GM23248 (cell line): ENCODE measurements around the gene UCKL1. TPM values are rescaled to one million over a fixed set of nuclear protein-coding genes. Genes with fewer than 3 reads are reported as not detected.
"Not testable (repeated sequence)": the region's sequence is repeated elsewhere in the genome, so short reads cannot be mapped to it uniquely, and the experiment has no call there.

Experiments used
- DNase-seq: peaks from one replicate; pipeline ENCODE4 v3.0.0-alpha.2; 2015
- H2AFZ ChIP-seq: fragments of 200-600 bp; sonication (generic); 2 replicates; pipeline ENCODE4 v1.6.1; 2016; ENCODE audit warnings: antibody characterized with exemption
- H3F3A ChIP-seq: fragments of 200-600 bp; sonication (generic); 2 replicates; pipeline ENCODE4 v1.6.1; 2016; ENCODE audit warnings: mild to moderate bottlenecking, antibody characterized with exemption, mixed run types; ENCODE audit not compliant: insufficient read depth
- H3K27ac ChIP-seq: fragments of 200-600 bp; sonication (generic); 2 replicates; pipeline ENCODE4 v1.5.1; 2016; ENCODE audit warnings: mild to moderate bottlenecking
- H3K27me3 ChIP-seq: fragments of 200-600 bp; sonication (generic); replicated peaks from 2 replicates; pipeline ENCODE4 v1.6.1; 2016; ENCODE audit warnings: mild to moderate bottlenecking; ENCODE audit not compliant: insufficient read depth
- H3K36me3 ChIP-seq: fragments of 200-600 bp; sonication (generic); 2 replicates; pipeline ENCODE4 v1.6.1; 2016; ENCODE audit warnings: low read depth, mild to moderate bottlenecking
- H3K4me1 ChIP-seq: fragments of 200-600 bp; sonication (generic); 2 replicates; pipeline ENCODE4 v1.6.1; 2016; ENCODE audit warnings: mild to moderate bottlenecking; ENCODE audit not compliant: insufficient read depth
- H3K4me2 ChIP-seq: fragments of 200-600 bp; sonication (generic); one replicate; pipeline ENCODE4 v1.6.1; 2016; ENCODE audit warnings: mild to moderate bottlenecking; ENCODE audit not compliant: unreplicated experiment
- H3K4me3 ChIP-seq: fragments of 200-600 bp; sonication (generic); 2 replicates; pipeline ENCODE4 v1.5.1; 2016; ENCODE audit warnings: mild to moderate bottlenecking
- H3K79me2 ChIP-seq: fragments of 200-600 bp; sonication (generic); 2 replicates; pipeline ENCODE4 v1.6.1; 2016; ENCODE audit warnings: mild to moderate bottlenecking; ENCODE audit not compliant: insufficient read depth
- H3K9ac ChIP-seq: fragments of 200-600 bp; sonication (generic); 2 replicates; pipeline ENCODE4 v1.6.1; 2016; ENCODE audit warnings: mild to moderate bottlenecking
- H3K9me2 ChIP-seq: fragments of 200-600 bp; sonication (generic); 2 replicates; pipeline ENCODE4 v1.6.1; 2016; ENCODE audit warnings: mixed run types, mild to moderate bottlenecking, moderate library complexity; ENCODE audit not compliant: insufficient read depth
- H3K9me3 ChIP-seq: fragments of 200-600 bp; sonication (generic); one replicate; pipeline ENCODE4 v1.6.1; 2017; ENCODE audit warnings: low read depth
- H4K20me1 ChIP-seq: fragments of 200-600 bp; sonication (generic); 2 replicates; pipeline ENCODE4 v1.6.0; 2016; ENCODE audit not compliant: insufficient read depth
- EZH2 ChIP-seq: fragments of 200-600 bp; sonication (generic); IDR thresholded peaks from 2 replicates; pipeline ENCODE4 v1.6.1; 2018; ENCODE audit warnings: antibody characterized with exemption, mild to moderate bottlenecking; ENCODE audit not compliant: insufficient read depth, poor library complexity, severe bottlenecking
- EZH2phosphoT487 ChIP-seq: fragments of 200-600 bp; sonication (generic); IDR thresholded peaks from 2 replicates; pipeline ENCODE4 v1.6.1; 2018; ENCODE audit warnings: antibody characterized with exemption, moderate library complexity, mild to moderate bottlenecking, low read depth; ENCODE audit not compliant: insufficient read depth
- WGBS, 2 experiments: methylation state at CpG; one replicate each; pipeline ENCODE4 v1.1.6; 2015 to 2017; ENCODE audit warnings: low lambda C conversion rate in 2 of 2, low coverage in 1 of 2; ENCODE audit errors: missing lambda C conversion rate in 2 of 2; 5-methylcytosine and 5-hydroxymethylcytosine counted together
- in situ Hi-C: fragments of 300-500 bp; cut with MboI; formaldehyde crosslinking; loops from 2 replicates; pipeline ENCODE4 v1.15.0; 2020
- polyA plus RNA-seq: library from polyadenylated mRNA; unstranded; fragments of >200 nt; fragmentation: Nextera tagmentation; extraction: Ambion mirVana; gene quantifications from 2 replicates; pipeline ENCODE4 v1.2.1, GENCODE V29; 2016
- total RNA-seq: library from RNA; depleted of rRNA; stranded (reverse); fragments of >200 nt; shearing (Covaris generic); gene quantifications from 2 replicates; pipeline ENCODE4 v1.2.3, GENCODE V29; 2014

Gene UCKL1
- total and polyA plus RNA-seq, 2 experiments from 2014 or later = 17.6 to 33.4 TPM

- TF ChIP-seq EZH2phosphoT487 (no peak), EZH2 (no peak)
- peaks cover 3% of the 10 kb centered on the region for H3K4me1 ChIP-seq
- in situ Hi-C loops = no loop called here
- H3K9ac ChIP-seq = no peak overlapping the region
- H3K79me2 ChIP-seq = peaks cover 9% of the 10 kb centered on the region
- no peaks in the 10 kb centered on the region for H3K27me3 ChIP-seq
- H3K4me3 ChIP-seq = no peak overlapping the region
- H2AFZ ChIP-seq = no peak overlapping the region
- no peaks in the 10 kb centered on the region for H3K36me3 ChIP-seq
- DNase-seq = no peak
- H3K4me2 ChIP-seq = no peak overlapping the region
- H3K9me3 ChIP-seq = no peaks in the 10 kb centered on the region
- 86 to 90% methylated on average over 16 of the region's 16 CpGs for WGBS, 2 experiments
- no peaks in the 10 kb centered on the region for H3K9me2 ChIP-seq
- H4K20me1 ChIP-seq = no peaks in the 10 kb centered on the region
- no peak overlapping the region for H3K27ac ChIP-seq
- H3F3A ChIP-seq = no peaks in the 10 kb centered on the region
These were observed 7.6 kb upstream of the UCKL1 start for GRCh38 chr20:63963784-63964301.

- TF ChIP-seq EZH2 (no peak), EZH2phosphoT487 (no peak)
- peaks cover 4% of the 10 kb centered on the region; the same call in 1 of the 2 replicates for H3K79me2 ChIP-seq
- no peaks in the 10 kb centered on the region for H3F3A ChIP-seq
- no peaks in the 10 kb centered on the region for H3K27me3 ChIP-seq
- no peak overlapping the region for H3K9ac ChIP-seq
- DNase-seq = no peak
- no peak overlapping the region for H2AFZ ChIP-seq
- H3K27ac ChIP-seq = no peak overlapping the region
- H3K4me1 ChIP-seq = no peaks in the 10 kb centered on the region
- H3K4me3 ChIP-seq = no peak overlapping the region
- no peaks in the 10 kb centered on the region for H4K20me1 ChIP-seq
- no peaks in the 10 kb centered on the region for H3K9me2 ChIP-seq
- in situ Hi-C loops = no loop called here
- no peaks in the 10 kb centered on the region for H3K9me3 ChIP-seq
- H3K4me2 ChIP-seq = no peak overlapping the region
- 86 to 93% methylated on average over 19 to 27 of the region's 27 CpGs for WGBS, 2 experiments
- H3K36me3 ChIP-seq = no peaks in the 10 kb centered on the region
These were observed 7.1 kb upstream of the UCKL1 start for GRCh38 chr20:63963348-63963741.

- no peaks in the 10 kb centered on the region for H4K20me1 ChIP-seq
- H3K4me1 ChIP-seq = peaks cover 3% of the 10 kb centered on the region
- no peaks in the 10 kb centered on the region for H3K79me2 ChIP-seq
- DNase-seq = no peak
- H3K36me3 ChIP-seq = no peaks in the 10 kb centered on the region
- no peak overlapping the region for H3K4me2 ChIP-seq
- H3K27me3 ChIP-seq = no peaks in the 10 kb centered on the region
- H3K9me2 ChIP-seq = no peaks in the 10 kb centered on the region
- WGBS, 2 experiments = 95 to 98% methylated on average over 46 to 59 of the region's 61 CpGs
- H3K9ac ChIP-seq = no peak overlapping the region
- H3K27ac ChIP-seq = no peak overlapping the region
- TF ChIP-seq EZH2phosphoT487 (no peak), EZH2 (no peak)
- H3K4me3 ChIP-seq = no peak overlapping the region
- no peaks in the 10 kb centered on the region for H3K9me3 ChIP-seq
- H3F3A ChIP-seq = no peaks in the 10 kb centered on the region
- in situ Hi-C loops = no loop called here
- H2AFZ ChIP-seq = no peak overlapping the region
These were observed 6.5 kb upstream of the UCKL1 start for GRCh38 chr20:63962426-63963347.

GRCh38 chr20:63961664-63962425, 5.6 kb upstream of the UCKL1 start:
- Histone ChIP-seq H3K4me3 (no peak overlapping the region), H2AFZ (no peak overlapping the region), H3K4me2 (no peak overlapping the region), H3K27ac (no peak overlapping the region), H3K36me3 (no peaks in the 10 kb centered on the region), H3K9me3 (no peaks in the 10 kb centered on the region), H3K9ac (no peak overlapping the region), H3K79me2 (no peaks in the 10 kb centered on the region), H3K9me2 (no peaks in the 10 kb centered on the region), H3F3A (no peaks in the 10 kb centered on the region), H3K27me3 (no peaks in the 10 kb centered on the region), H3K4me1 (peaks cover 7% of the 10 kb centered on the region), H4K20me1 (no peaks in the 10 kb centered on the region)
- TF ChIP-seq EZH2 = no peak
- TF ChIP-seq EZH2phosphoT487 = no peak
- in situ Hi-C loops = no loop called here
- 88 to 91% methylated on average over 25 to 26 of the region's 26 CpGs for WGBS, 2 experiments
- DNase-seq = no peak

- H3K27ac ChIP-seq, H2AFZ ChIP-seq, H3K9ac ChIP-seq, H3K4me2 ChIP-seq, DNase-seq, H3K4me1 ChIP-seq, H3K9me3 ChIP-seq, in situ Hi-C loops, H3K9me2 ChIP-seq, H3K4me3 ChIP-seq, H3K36me3 ChIP-seq, H3F3A ChIP-seq, H3K27me3 ChIP-seq, H3K79me2 ChIP-seq, H4K20me1 ChIP-seq: not testable (repeated sequence)
- WGBS, 2 experiments = 81 to 83% methylated on average over 13 to 15 of the region's 15 CpGs
These were observed 4.7 kb upstream of the UCKL1 start for GRCh38 chr20:63960654-63961621.
